Nephron (organoid): ENCODE measurements around the gene SORL1.

Source experiments
- H3K27ac Mint-ChIP-seq, 3 experiments: 2 replicates each; pipeline ENCODE4 v1.8.0; 2020; ENCODE audit warnings: mixed read lengths in 3 of 3, mild to moderate bottlenecking in 2 of 3, moderate library complexity in 1 of 3
- H3K27me3 Mint-ChIP-seq: 2 replicates; pipeline ENCODE4 v1.8.0; 2021; ENCODE audit warnings: low read depth, mild to moderate bottlenecking, moderate library complexity, mixed read lengths
- H3K36me3 Mint-ChIP-seq: 2 replicates; pipeline ENCODE4 v1.8.0; 2020; ENCODE audit warnings: low read depth, mixed read lengths
- H3K4me1 Mint-ChIP-seq: 2 replicates; pipeline ENCODE4 v1.8.0; 2020; ENCODE audit warnings: mixed read lengths
- H3K4me3 Mint-ChIP-seq, 3 experiments: 2 replicates each; pipeline ENCODE4 v1.8.0; 2020; ENCODE audit warnings: mild to moderate bottlenecking in 3 of 3, mixed read lengths in 3 of 3, moderate library complexity in 2 of 3
- H3K9me3 Mint-ChIP-seq: 2 replicates; pipeline ENCODE4 v1.8.0; 2020; ENCODE audit warnings: mixed read lengths
- CTCF ChIP-seq, 3 experiments: fragments of 200-600 bp; sonication (generic); IDR thresholded peaks; one replicate each; pipeline ENCODE4 v1.5.0; 2021; ENCODE audit warnings: antibody characterized with exemption in 3 of 3; ENCODE audit not compliant: unreplicated experiment in 3 of 3

The SORL1 gene

GRCh38 chr11:121576531-121576930, 124.4 kb downstream of the SORL1 start:
- TF ChIP-seq CTCF (IDR thresholded peaks at IDR 0.05; ENCODE audit: unreplicated experiment in 3 of 3) = no peak
- H3K36me3 Mint-ChIP-seq = peaks cover 41% of the 10 kb centered on the region
- peaks cover 61% of the 10 kb centered on the region for H3K4me1 Mint-ChIP-seq

GRCh38 chr11:121577106-121577848, 125.2 kb downstream of the SORL1 start:
- TF ChIP-seq CTCF (IDR thresholded peaks at IDR 0.05; ENCODE audit: unreplicated experiment in 3 of 3) = no peak
- peaks cover 57% of the 10 kb centered on the region for H3K4me1 Mint-ChIP-seq
- H3K27me3 Mint-ChIP-seq = peaks cover 4% of the 10 kb centered on the region
- H3K4me3 Mint-ChIP-seq = no peak overlapping the region
- peaks cover 13% of the 10 kb centered on the region for H3K9me3 Mint-ChIP-seq
- H3K36me3 Mint-ChIP-seq = peaks cover 42% of the 10 kb centered on the region
- H3K27ac Mint-ChIP-seq = no peak overlapping the region

More at GRCh38 chr11:121576531-121576930, 124.4 kb downstream of the SORL1 start:
- Mint-ChIP-seq H3K27me3 (peaks cover 4% of the 10 kb centered on the region), H3K9me3 (peaks cover 12% of the 10 kb centered on the region), H3K27ac (no peak overlapping the region), H3K4me3 (no peak overlapping the region)

- peaks cover 50% of the 10 kb centered on the region for H3K4me1 Mint-ChIP-seq
- no peak overlapping the region for H3K27ac Mint-ChIP-seq
- no peak for TF ChIP-seq CTCF (IDR thresholded peaks at IDR 0.05; ENCODE audit: unreplicated experiment in 3 of 3)
Observed at GRCh38 chr11:121578251-121578976, 126.3 kb downstream of the SORL1 start.

GRCh38 chr11:121580154-121580553, 128.0 kb downstream of the SORL1 start:
- H3K4me3 Mint-ChIP-seq = no peak overlapping the region
- H3K27me3 Mint-ChIP-seq = no peaks in the 10 kb centered on the region
- H3K9me3 Mint-ChIP-seq = peaks cover 13% of the 10 kb centered on the region
- peaks cover 53% of the 10 kb centered on the region for H3K36me3 Mint-ChIP-seq
- no peak for TF ChIP-seq CTCF (IDR thresholded peaks at IDR 0.05; ENCODE audit: unreplicated experiment in 3 of 3)
- peaks cover 38% of the 10 kb centered on the region for H3K4me1 Mint-ChIP-seq
- H3K27ac Mint-ChIP-seq = no peak overlapping the region

More at GRCh38 chr11:121578251-121578976, 126.3 kb downstream of the SORL1 start:
- Mint-ChIP-seq H3K36me3 (peaks cover 46% of the 10 kb centered on the region), H3K4me3 (no peak overlapping the region), H3K27me3 (no peaks in the 10 kb centered on the region), H3K9me3 (peaks cover 13% of the 10 kb centered on the region)

DNA sequence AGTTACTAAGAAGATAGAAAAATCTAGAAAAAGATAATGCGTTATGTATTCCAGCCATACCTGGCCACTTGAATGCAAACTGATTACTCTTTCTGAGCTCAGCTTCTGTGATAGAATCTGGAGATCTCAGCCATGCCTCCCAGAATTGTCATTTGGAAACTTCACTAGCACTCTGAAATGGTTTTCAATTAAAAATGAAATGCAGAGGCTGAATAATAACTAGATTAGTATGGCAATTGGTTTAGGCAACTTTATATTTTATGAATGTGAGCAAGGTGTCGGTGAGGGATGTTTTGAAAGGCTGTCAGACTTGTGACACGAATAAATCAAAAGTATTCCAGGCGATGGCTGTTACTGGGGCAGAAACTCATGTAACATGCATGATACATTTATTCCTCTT, 129.5 kb downstream of the SORL1 start:
- Mint-ChIP-seq H3K4me1 (peaks cover 24% of the 10 kb centered on the region), H3K27me3 (no peaks in the 10 kb centered on the region), H3K4me3 (no peak overlapping the region), H3K9me3 (peaks cover 13% of the 10 kb centered on the region), H3K27ac (no peak overlapping the region), H3K36me3 (peaks cover 53% of the 10 kb centered on the region)
- TF ChIP-seq CTCF (IDR thresholded peaks at IDR 0.05; ENCODE audit: unreplicated experiment in 3 of 3) = no peak
